ENCODE measurements around the gene GCAT.
A peak's percentile ranks its signal among the peaks of the same experiment; 100 is the strongest.

The GCAT gene

DNA sequence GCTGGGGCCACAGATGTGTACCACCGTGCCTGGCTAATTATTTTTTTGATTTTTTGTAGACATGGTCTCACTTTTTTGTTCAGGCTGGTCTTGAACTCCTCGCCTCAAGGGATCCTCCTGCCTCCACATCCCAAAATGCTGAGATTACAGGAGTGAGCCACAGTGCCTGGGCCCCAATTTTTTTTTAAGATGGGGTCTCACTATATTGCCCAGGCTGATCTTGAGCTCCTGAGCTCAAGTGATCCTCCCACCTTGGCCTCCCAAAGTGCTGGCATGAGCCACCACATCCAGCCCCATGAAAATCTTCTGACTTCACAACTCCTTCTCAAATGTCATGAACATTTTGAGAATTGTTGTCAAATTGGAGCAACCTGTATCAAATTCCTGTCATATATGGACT is 38.7 kb downstream of the GCAT start:
- DNase-seq: no peak

- peak; percentile 60 for DNase-seq
These were observed 40.9 kb downstream of the GCAT start for GRCh38 chr22:37848587-37849088.

- DNase-seq: peak; percentile 88
These were observed 41.5 kb downstream of the GCAT start, which contains the start of gene EIF3L for GRCh38 chr22:37849089-37849751. Gene EIF3L (plus strand): TSS chr22:37849419. CDS start chr22:37849450, 31 bp downstream.

DNA sequence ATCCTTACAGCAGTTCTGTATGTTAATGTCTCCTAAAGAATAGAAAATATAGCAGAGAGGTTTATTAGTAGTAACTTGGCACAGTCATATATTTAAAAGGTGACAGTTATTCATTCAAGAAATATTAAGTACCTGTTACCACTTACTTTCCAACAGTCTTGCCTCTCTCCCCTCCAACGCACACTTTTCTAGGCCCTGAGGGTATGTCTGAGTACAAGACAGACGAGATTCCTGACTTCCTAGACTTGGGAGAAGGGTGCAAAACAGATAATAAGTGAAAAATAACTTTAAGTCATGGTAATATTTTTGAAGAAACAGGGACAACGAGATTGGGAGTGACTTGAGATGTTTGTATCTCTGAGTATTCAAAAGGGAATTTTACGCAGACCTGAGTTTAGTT is 43.1 kb downstream of the GCAT start:
- no peak for DNase-seq

DNA sequence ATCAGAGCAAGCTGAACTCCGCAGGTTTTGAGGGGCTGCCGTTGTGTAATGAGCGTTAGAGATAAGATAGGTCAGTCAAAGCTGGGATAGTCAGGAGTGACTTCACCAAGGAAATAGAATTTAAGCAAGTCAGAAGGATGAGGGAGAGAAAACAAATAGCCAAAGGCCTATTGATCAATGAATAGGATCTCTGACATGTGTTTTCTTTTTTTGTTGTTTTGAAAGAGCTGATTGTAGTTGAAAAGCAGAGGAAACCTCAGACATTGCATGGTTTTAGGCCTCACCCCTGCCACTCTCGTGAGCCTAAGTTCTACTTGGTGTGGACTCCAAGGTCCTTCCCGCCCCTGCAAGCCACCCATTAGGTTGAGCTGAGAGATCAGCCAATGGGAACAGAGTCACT is 44.7 kb downstream of the GCAT start:
- no peak for DNase-seq

DNA sequence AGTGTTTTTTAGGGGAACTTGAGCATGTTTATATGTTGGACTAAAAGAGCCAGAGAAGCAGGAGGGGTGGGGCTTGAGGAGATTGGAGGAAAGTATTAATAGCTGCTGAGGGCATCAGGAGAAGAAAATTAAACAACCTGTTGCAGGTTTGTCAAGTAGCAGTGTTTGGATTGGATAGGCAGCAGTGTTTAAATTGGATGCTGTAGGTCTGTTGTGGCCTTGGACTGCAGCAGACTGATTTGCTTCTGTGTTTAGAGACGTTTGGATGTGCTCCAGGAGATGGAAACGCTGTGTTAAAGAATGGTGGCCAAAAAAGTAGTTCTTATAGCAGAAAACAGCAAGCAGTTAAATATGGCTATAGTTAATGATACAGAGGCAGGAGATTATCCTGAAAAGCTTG is 47.2 kb downstream of the GCAT start:
- no peak for DNase-seq

GRCh38 chr22:37855462-37855861 is 47.7 kb downstream of the GCAT start:
- DNase-seq: peak; percentile 1

- peak; percentile 13 for DNase-seq
These were observed 53.2 kb downstream of the GCAT start for GRCh38 chr22:37860796-37861421.

DNA sequence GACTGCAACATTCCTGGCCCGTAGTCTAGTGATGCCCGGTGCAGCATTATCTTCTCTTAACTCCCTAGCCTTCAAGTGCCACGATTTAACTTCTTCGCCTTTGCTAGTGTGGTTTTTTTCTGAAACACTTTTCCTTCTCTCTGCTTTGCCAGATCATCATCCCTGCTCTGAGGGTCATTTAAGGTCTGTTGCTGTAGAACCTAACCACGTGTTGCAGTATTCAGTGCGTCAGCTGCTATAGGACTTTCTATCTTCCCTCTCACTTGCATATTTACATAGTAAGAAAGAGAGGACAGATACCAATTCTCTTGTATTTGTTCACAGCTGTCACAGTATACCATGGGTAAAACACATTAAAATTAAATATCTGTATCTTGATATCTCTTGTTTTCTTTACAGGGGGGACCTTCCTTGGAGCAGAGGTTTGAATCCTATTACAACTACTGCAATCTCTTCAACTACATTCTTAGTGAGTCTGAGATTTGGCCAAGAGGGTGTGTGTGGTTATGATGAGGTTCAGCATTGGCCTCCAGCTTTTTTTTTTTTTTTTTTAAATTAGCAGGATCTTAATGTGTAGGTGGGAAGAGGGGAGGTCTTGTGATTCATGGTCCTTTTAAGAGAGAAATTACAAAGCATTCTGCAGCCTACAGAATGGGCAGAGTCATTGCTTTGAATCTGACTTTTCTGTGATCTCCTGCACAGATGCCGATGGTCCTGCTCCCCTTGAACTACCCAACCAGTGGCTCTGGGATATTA is 55.0 kb downstream of the GCAT start:
- DNase-seq: peak; percentile 23

- DNase-seq: no peak
These were observed 57.8 kb downstream of the GCAT start for GRCh38 chr22:37865510-37865909.

All from DMS53 (cell line).